Measurements from ENCODE around the gene CDPF1. TPM values are rescaled to one million over a fixed set of nuclear protein-coding genes. Genes with fewer than 3 reads are reported as not detected.

CDPF1 gene
- total and polyA plus RNA-seq, 2 of the 13 experiments (the other 11 are each of a cell fraction or from before 2014, with no cell fraction given): 5.2 to 8.1 TPM

GRCh38 chr22:46267431-46268279 is 17.6 kb upstream of the CDPF1 start, which contains the start of gene TTC38 (continued):
- TF ChIP-seq FOXC1 (CRISPR knock-in tag; IDR thresholded peaks at IDR 0.05; ENCODE audit: borderline replicate concordance) (peak; percentile 23; the same call in 1 of the 2 replicates), ZNF577 (CRISPR knock-in tag; IDR thresholded peaks at IDR 0.05; ENCODE audit: borderline replicate concordance, low read depth) (no peak), ZFYVE20 (CRISPR knock-in tag; IDR thresholded peaks at IDR 0.05; ENCODE audit: borderline replicate concordance, low read depth) (0 out of 2 replicates have a peak, but pooled peaks have one; percentile 30), GPN1 (CRISPR knock-in tag; IDR thresholded peaks at IDR 0.05; ENCODE audit: borderline replicate concordance) (no peak), GABPA (IDR thresholded peaks at IDR 0.05; ENCODE audit: low read depth, low read length) (no peak), GABPA (CRISPR knock-in tag; IDR thresholded peaks at IDR 0.05; ENCODE audit: low read depth) (no peak), ISX (CRISPR knock-in tag; conservative IDR thresholded peaks at IDR 0.05) (no peak), HBP1 (CRISPR knock-in tag; IDR thresholded peaks at IDR 0.05; ENCODE audit: low read depth) (peak; percentile 36; the same call in 1 of the 2 replicates), RNF219 (CRISPR knock-in tag; IDR thresholded peaks at IDR 0.05) (peak; percentile 51; the same call in 1 of the 2 replicates), MED1 (CRISPR knock-in tag; IDR thresholded peaks at IDR 0.05) (peak; percentile 41), ZNF431 (CRISPR knock-in tag; IDR thresholded peaks at IDR 0.05; ENCODE audit: borderline replicate concordance, low read depth) (peak; percentile 21; the same call in 1 of the 2 replicates), ZGPAT (CRISPR knock-in tag; IDR thresholded peaks at IDR 0.05) (peak; percentile 78), ERF (CRISPR knock-in tag; IDR thresholded peaks at IDR 0.05) (peak; percentile 63), NCOR1 (IDR thresholded peaks at IDR 0.05; ENCODE audit: borderline replicate concordance, low read length) (peak; percentile 57; the same call in 1 of the 2 replicates), KAT8 (CRISPR knock-in tag; IDR thresholded peaks at IDR 0.05) (peak; percentile 19; the same call in 1 of the 2 replicates), NR2F6 (IDR thresholded peaks at IDR 0.05) (peak; percentile 8; the same call in 1 of the 2 replicates), NR2F6 (CRISPR knock-in tag; IDR thresholded peaks at IDR 0.05) (peak; percentile 28; the same call in 1 of the 2 replicates), ZFY (CRISPR knock-in tag; IDR thresholded peaks at IDR 0.05) (peak; percentile 90; the same call in 1 of the 2 replicates), ZNF879 (CRISPR knock-in tag; IDR thresholded peaks at IDR 0.05) (0 out of 2 replicates have a peak, but pooled peaks have one; percentile 48), ARNTL (CRISPR knock-in tag; IDR thresholded peaks at IDR 0.05) (peak; percentile 72; the same call in 1 of the 2 replicates), ZBTB2 (CRISPR knock-in tag; IDR thresholded peaks at IDR 0.05; ENCODE audit: low read depth) (peak; percentile 62), TEAD3 (CRISPR knock-in tag; optimal IDR thresholded peaks at IDR 0.05; ENCODE audit: borderline replicate concordance) (peak; percentile 22), KDM5A (IDR thresholded peaks at IDR 0.05; ENCODE audit: borderline replicate concordance, low read length) (peak; percentile 16; the same call in 1 of the 2 replicates), HOXA5 (CRISPR knock-in tag; IDR thresholded peaks at IDR 0.05) (0 out of 2 replicates have a peak, but pooled peaks have one; percentile 42)

All from HepG2 (cell line).